BE2C (cell line): ENCODE measurements around the gene NOTCH1.

Source experiments
- DNase-seq: peaks from one replicate; pipeline ENCODE4 v3.0.0-alpha.2; 2020
- H3K27me3 ChIP-seq: fragments of 250-450 bp; sonication (Bioruptor Pico); 2 replicates; pipeline ENCODE4 v1.5.1; 2020; ENCODE audit warnings: mild to moderate bottlenecking
- H3K36me3 ChIP-seq: fragments of 250-450 bp; sonication (Bioruptor Pico); 2 replicates; pipeline ENCODE4 v1.5.1; 2020; ENCODE audit warnings: mild to moderate bottlenecking
- H3K4me1 ChIP-seq: fragments of 250-450 bp; sonication (Bioruptor Pico); 2 replicates; pipeline ENCODE4 v1.5.1; 2020
- H3K4me3 ChIP-seq: 2 replicates; pipeline ENCODE4 v1.5.1; 2011; ENCODE audit warnings: low read depth, low read length
- H3K9me3 ChIP-seq: fragments of 250-450 bp; sonication (Bioruptor Pico); 2 replicates; pipeline ENCODE4 v1.5.1; 2020
- CTCF ChIP-seq: IDR thresholded peaks from 2 replicates; pipeline ENCODE4 v1.5.1; 2012; ENCODE audit warnings: mild to moderate bottlenecking, low read depth, low read length

Gene NOTCH1

GRCh38 chr9:136539427-136540421 lies 6.1 kb downstream of the NOTCH1 start:
- Histone ChIP-seq H3K4me3 (no peak overlapping the region), H3K36me3 (no peaks in the 10 kb centered on the region), H3K9me3 (no peaks in the 10 kb centered on the region), H3K27me3 (peaks cover 20% of the 10 kb centered on the region), H3K4me1 (no peaks in the 10 kb centered on the region)
- TF ChIP-seq CTCF = no peak
- DNase-seq = no peak

GRCh38 chr9:136538599-136539426 lies 7.0 kb downstream of the NOTCH1 start:
- TF ChIP-seq CTCF = no peak
- H3K9me3 ChIP-seq = no peaks in the 10 kb centered on the region
- DNase-seq = no peak
- no peaks in the 10 kb centered on the region for H3K4me1 ChIP-seq
- no peak overlapping the region for H3K4me3 ChIP-seq
- no peaks in the 10 kb centered on the region for H3K36me3 ChIP-seq
- peaks cover 11% of the 10 kb centered on the region for H3K27me3 ChIP-seq

GRCh38 chr9:136537896-136538598 lies 7.8 kb downstream of the NOTCH1 start:
- no peaks in the 10 kb centered on the region for H3K4me1 ChIP-seq
- no peak overlapping the region for H3K4me3 ChIP-seq
- H3K36me3 ChIP-seq = no peaks in the 10 kb centered on the region
- peaks cover 3% of the 10 kb centered on the region for H3K27me3 ChIP-seq
- no peak for DNase-seq
- no peak for TF ChIP-seq CTCF
- no peaks in the 10 kb centered on the region for H3K9me3 ChIP-seq

- TF ChIP-seq CTCF = no peak
- no peak overlapping the region for H3K4me3 ChIP-seq
- H3K4me1 ChIP-seq = no peaks in the 10 kb centered on the region
- no peak for DNase-seq
- no peaks in the 10 kb centered on the region for H3K36me3 ChIP-seq
- H3K27me3 ChIP-seq = no peaks in the 10 kb centered on the region; the same call in 1 of the 2 replicates
- no peaks in the 10 kb centered on the region for H3K9me3 ChIP-seq
These were observed 8.4 kb downstream of the NOTCH1 start for GRCh38 chr9:136537411-136537810.

- Histone ChIP-seq H3K4me3 (no peak overlapping the region), H3K27me3 (peaks cover 2% of the 10 kb centered on the region), H3K9me3 (no peaks in the 10 kb centered on the region), H3K36me3 (no peaks in the 10 kb centered on the region), H3K4me1 (no peaks in the 10 kb centered on the region)
- no peak for DNase-seq
- TF ChIP-seq CTCF = no peak
These were observed 9.1 kb downstream of the NOTCH1 start for GRCh38 chr9:136536721-136537241.
